Body of pancreas (tissue), 4 donors: Measurements from ENCODE around the gene RTN3. TPM values are rescaled to one million over a fixed set of nuclear protein-coding genes. Genes with fewer than 3 reads are reported as not detected.

Experiments used
- ATAC-seq: fragments of 150-250 bp; one replicate; pipeline ENCODE4 v1.9.1; 2016
- DNase-seq, 4 donors: peaks; one replicate each; pipeline ENCODE4 v3.0.0-alpha.2; 2019
- H3K27ac ChIP-seq, 4 donors: fragments of 200-600 bp; sonication (generic); 1 replicate in 3 of 4; 2 replicates in 1 of 4; pipeline versions ENCODE4 v1.5.1 to v1.6.1; 2016 to 2019; ENCODE audit warnings: mild to moderate bottlenecking in 1 of 4, mixed read lengths in 1 of 4, moderate library complexity in 1 of 4
- H3K27me3 ChIP-seq, 2 donors: fragments of 200-600 bp; sonication (generic); one replicate each; pipeline ENCODE4 v1.6.0; 2016; ENCODE audit warnings: mild to moderate bottlenecking in 1 of 2
- H3K36me3 ChIP-seq, 2 donors: fragments of 200-600 bp; sonication (generic); replicated peaks in 1 of 2; 2 replicates each; pipeline ENCODE4 v1.5.1; 2016; ENCODE audit warnings: low read depth in 2 of 2; ENCODE audit not compliant: insufficient read depth in 1 of 2
- H3K4me1 ChIP-seq: fragments of 200-600 bp; sonication (generic); one replicate; pipeline ENCODE4 v1.6.0; 2016
- H3K4me3 ChIP-seq, 2 donors: fragments of 200-600 bp; sonication (generic); 1 replicate in 1 of 2; 2 replicates in 1 of 2; pipeline ENCODE4 v1.5.1; 2016 to 2019
- H3K9me3 ChIP-seq, 3 donors: fragments of 200-600 bp; sonication (generic); 1 replicate in 2 of 3; 2 replicates in 1 of 3; pipeline ENCODE4 v1.5.1; 2016
- POLR2A ChIP-seq, 3 donors: fragments of 450-650 bp; IDR thresholded peaks; one replicate each; pipeline ENCODE4 v1.6.1; 2016; ENCODE audit warnings: antibody characterized with exemption in 3 of 3, mild to moderate bottlenecking in 2 of 3
- WGBS, 2 donors: methylation state at CpG; one replicate each; pipeline ENCODE4 v1.1.5; 2017; 5-methylcytosine and 5-hydroxymethylcytosine counted together
- intact Hi-C: fragments of 100-400 bp; cut with DNase I; formaldehyde crosslinking; loops from one replicate; pipeline ENCODE4 v1.15.1; 2023
- total RNA-seq, 2 donors: library from RNA; depleted of rRNA; stranded (reverse); fragments of >200 nt; gene quantifications; one replicate each; pipeline ENCODE4 v1.1.0, GENCODE V29; 2016
- TF ChIP-seq, protein P1 (sequence below), 7 experiments: fragments of 450-650 bp in 4 of 7; fragments of 200-600 bp in 3 of 7; sonication (generic) in 3 of 7; IDR thresholded peaks; one replicate each; pipeline ENCODE4 v1.5.1; 2016 to 2019; ENCODE audit warnings: antibody characterized with exemption in 7 of 7

RTN3 gene
- total RNA-seq, 2 donors from 2014 or later: 62.8 to 63.6 TPM

DNA sequence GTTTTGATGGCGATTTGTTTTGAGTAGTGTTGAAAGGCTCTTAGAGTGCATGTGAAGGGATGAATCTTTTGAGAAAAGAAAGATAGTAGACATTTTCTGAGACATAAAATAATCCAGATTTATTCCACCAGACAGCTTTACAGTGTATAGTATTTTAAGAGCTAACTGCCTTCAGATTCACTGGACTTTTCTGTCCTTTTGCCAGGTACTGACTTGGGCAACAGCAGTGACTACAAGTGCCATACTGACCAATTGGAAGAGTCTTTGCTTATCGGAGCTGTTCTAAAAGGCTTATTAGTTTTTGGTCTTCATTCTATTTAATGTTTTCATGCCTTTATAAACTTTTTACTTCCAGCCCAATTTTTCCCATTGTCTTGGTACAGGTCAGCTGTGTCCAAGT, 32.5 kb downstream of the RTN3 start:
- intact Hi-C loops: no loop called here
- Histone ChIP-seq H3K27me3 (no peaks in the 10 kb centered on the region), H3K4me3 (no peak overlapping the region), H3K9me3 (no peaks in the 10 kb centered on the region), H3K27ac (no peak overlapping the region), H3K4me1 (peaks cover 9% of the 10 kb centered on the region), H3K36me3 (no peaks in the 10 kb centered on the region)
- DNase-seq: no peak
- WGBS, 2 donors: 90 to 94% methylated on average over 2 of the region's 2 CpGs
- TF ChIP-seq, protein P1, sequence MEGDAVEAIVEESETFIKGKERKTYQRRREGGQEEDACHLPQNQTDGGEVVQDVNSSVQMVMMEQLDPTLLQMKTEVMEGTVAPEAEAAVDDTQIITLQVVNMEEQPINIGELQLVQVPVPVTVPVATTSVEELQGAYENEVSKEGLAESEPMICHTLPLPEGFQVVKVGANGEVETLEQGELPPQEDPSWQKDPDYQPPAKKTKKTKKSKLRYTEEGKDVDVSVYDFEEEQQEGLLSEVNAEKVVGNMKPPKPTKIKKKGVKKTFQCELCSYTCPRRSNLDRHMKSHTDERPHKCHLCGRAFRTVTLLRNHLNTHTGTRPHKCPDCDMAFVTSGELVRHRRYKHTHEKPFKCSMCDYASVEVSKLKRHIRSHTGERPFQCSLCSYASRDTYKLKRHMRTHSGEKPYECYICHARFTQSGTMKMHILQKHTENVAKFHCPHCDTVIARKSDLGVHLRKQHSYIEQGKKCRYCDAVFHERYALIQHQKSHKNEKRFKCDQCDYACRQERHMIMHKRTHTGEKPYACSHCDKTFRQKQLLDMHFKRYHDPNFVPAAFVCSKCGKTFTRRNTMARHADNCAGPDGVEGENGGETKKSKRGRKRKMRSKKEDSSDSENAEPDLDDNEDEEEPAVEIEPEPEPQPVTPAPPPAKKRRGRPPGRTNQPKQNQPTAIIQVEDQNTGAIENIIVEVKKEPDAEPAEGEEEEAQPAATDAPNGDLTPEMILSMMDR (IDR thresholded peaks at IDR 0.05): no peak
- TF ChIP-seq POLR2A (IDR thresholded peaks at IDR 0.05): no peak
- ATAC-seq: no peak

DNA sequence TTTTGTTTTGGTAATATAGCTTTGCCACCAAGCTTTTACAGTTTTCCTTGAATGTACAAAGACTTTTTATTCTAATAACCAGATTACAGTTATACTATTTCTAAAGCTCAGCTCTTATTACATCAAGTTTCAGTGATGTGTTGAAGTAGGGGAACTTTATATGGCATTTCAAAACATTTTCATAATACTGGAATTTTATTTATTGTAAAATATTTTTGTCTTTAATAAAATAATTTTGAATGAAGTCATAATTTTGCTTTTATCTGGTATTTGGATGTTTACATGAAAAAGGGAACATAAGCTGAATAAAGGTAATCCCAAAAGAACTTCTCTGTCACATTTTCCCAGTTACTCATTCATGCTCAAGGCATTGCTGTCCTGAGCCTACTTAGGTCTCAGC, 34.7 kb downstream of the RTN3 start:
- Histone ChIP-seq H3K4me1 (no peaks in the 10 kb centered on the region), H3K4me3 (no peak overlapping the region), H3K27me3 (no peaks in the 10 kb centered on the region), H3K36me3 (no peaks in the 10 kb centered on the region), H3K27ac (no peak overlapping the region), H3K9me3 (no peaks in the 10 kb centered on the region)
- ATAC-seq (no peak), DNase-seq (no peak)
- intact Hi-C loops: no loop called here
- TF ChIP-seq, protein P1 (IDR thresholded peaks at IDR 0.05): no peak
- no peak for TF ChIP-seq POLR2A (IDR thresholded peaks at IDR 0.05)

DNA sequence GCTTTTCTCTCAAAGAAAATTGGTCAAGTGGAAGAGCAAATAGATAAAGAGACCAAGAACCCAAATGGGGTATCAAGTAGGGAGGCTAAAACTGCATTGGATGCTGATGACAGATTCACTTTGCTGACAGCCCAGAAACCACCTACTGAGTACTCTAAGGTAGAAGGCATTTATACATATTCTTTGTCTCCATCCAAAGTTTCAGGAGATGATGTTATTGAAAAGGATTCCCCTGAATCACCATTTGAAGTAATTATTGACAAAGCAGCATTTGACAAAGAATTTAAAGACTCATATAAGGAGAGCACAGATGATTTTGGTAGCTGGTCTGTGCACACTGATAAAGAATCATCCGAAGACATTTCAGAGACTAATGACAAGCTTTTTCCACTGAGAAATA, 37.7 kb downstream of the RTN3 start:
- H3K27me3 ChIP-seq: no peaks in the 10 kb centered on the region
- WGBS, 2 donors: 64 to 71% methylated on average over 1 of the region's 1 CpG
- no peaks in the 10 kb centered on the region for H3K4me1 ChIP-seq
- H3K4me3 ChIP-seq: no peak overlapping the region
- no peaks in the 10 kb centered on the region for H3K36me3 ChIP-seq
- TF ChIP-seq, protein P1 (IDR thresholded peaks at IDR 0.05): no peak
- no peak for TF ChIP-seq POLR2A (IDR thresholded peaks at IDR 0.05)
- ATAC-seq (no peak), DNase-seq (no peak)
- intact Hi-C loops: no loop called here
- no peaks in the 10 kb centered on the region for H3K9me3 ChIP-seq
- H3K27ac ChIP-seq: no peak overlapping the region

DNA sequence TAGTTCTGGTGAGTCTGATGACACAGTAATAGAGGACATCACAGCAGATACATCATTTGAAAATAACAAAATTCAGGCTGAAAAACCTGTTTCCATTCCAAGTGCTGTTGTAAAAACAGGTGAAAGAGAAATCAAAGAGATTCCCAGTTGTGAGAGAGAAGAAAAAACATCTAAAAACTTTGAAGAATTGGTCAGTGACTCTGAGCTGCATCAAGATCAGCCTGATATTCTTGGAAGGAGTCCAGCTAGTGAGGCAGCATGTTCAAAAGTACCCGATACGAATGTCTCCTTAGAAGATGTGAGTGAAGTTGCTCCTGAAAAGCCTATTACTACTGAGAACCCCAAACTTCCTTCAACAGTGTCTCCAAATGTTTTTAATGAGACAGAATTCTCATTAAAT, 38.7 kb downstream of the RTN3 start:
- ATAC-seq (no peak), DNase-seq (no peak)
- WGBS, 2 donors: 91 to 92% methylated on average over 2 of the region's 2 CpGs
- Histone ChIP-seq H3K9me3 (no peaks in the 10 kb centered on the region), H3K4me1 (no peaks in the 10 kb centered on the region), H3K4me3 (no peak overlapping the region), H3K27me3 (no peaks in the 10 kb centered on the region), H3K27ac (no peak overlapping the region), H3K36me3 (no peaks in the 10 kb centered on the region)
- no peak for TF ChIP-seq POLR2A (IDR thresholded peaks at IDR 0.05)
- TF ChIP-seq, protein P1 (IDR thresholded peaks at IDR 0.05): no peak
- intact Hi-C loops: no loop called here

DNA sequence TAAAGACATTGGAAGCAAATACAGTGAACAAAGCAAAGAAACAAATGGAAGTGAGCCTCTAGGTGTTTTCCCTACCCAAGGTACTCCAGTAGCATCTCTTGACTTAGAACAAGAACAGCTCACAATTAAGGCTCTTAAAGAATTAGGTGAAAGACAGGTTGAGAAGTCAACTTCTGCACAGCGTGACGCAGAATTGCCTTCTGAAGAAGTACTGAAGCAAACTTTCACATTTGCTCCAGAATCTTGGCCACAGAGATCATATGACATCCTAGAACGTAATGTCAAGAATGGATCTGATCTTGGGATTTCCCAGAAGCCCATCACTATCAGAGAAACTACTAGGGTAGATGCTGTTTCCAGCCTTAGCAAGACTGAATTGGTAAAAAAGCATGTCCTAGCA, 39.3 kb downstream of the RTN3 start:
- no peak for ATAC-seq
- intact Hi-C loops: no loop called here
- Histone ChIP-seq H3K27ac (no peak overlapping the region), H3K36me3 (no peaks in the 10 kb centered on the region), H3K4me1 (no peaks in the 10 kb centered on the region), H3K9me3 (no peaks in the 10 kb centered on the region), H3K27me3 (no peaks in the 10 kb centered on the region), H3K4me3 (no peak overlapping the region)
- WGBS, 2 donors: 95 to 98% methylated on average over 3 of the region's 3 CpGs
- TF ChIP-seq, protein P1 (IDR thresholded peaks at IDR 0.05): no peak
- no peak for TF ChIP-seq POLR2A (IDR thresholded peaks at IDR 0.05)
- no peak for DNase-seq
